Measurements from ENCODE around the gene MOB3B.

MOB3B gene

DNA sequence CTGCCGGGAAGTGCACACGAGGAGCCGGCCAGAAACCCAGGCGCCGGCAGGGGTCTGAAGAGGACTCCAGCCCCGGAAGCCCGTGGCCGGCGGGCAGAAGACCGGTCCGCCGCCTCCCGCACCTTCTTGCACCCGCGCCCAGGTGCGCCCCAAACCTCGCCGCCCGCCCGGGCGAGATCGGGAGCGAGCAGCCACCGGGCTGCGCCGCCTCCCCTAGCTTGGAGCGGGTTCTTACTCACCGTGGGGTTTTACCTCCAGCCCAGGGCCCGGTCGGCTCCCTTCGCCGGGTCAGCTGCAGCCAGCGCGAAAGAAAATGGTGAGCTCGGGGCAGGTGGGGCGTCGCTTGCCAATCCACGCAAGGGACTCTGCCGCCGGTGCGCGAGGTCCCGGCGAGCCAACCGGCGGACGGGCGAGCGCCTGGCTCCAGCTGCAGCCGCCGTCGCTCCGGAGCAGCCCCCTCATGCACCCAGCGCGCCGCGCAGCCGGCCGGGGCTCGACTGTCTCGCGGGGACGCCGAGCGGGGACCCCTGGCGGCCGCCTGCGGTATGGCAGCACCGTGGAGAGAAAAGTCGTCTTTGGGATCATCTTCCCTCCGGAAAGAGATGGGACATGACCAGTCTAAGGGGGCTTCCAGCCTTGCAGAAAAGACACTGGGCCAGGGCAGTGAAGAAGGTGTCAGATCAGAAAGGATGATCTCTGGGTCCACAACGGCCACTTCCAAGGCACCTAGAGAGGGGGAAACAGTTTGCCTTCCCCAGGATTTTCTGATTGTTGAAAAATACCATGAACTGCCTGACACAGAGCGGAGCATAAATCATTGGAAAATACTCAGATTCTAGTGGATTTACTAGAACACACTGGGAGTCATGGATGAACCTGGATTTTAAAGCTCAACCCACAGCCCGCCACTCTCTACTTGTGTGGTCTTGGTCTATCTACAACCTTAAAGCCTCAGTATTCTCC lies at the start of gene MOB3B:
Gene MOB3B (minus strand): TSS at position 499 of the 963 bp plus-strand sequence. CDS start 74,264 bp downstream, outside the sequence.
- WGBS (ENCODE audit: insufficient coverage, insufficient read length) = no CpG with 5 or more reads among the region's 74 CpGs
- Histone ChIP-seq H3K36me3 (ENCODE audit: control insufficient read depth, insufficient read depth, low read length) (no peaks in the 10 kb centered on the region), H3K9me3 (ENCODE audit: control insufficient read depth, insufficient read depth, low read length) (no peaks in the 10 kb centered on the region), H3K27me3 (ENCODE audit: control insufficient read depth, insufficient read depth, low read length) (no peaks in the 10 kb centered on the region), H3K27ac (ENCODE audit: low read length) (no peak within 1 kb of the TSS), H3K4me3 (ENCODE audit: low read length) (peak within 1 kb of the TSS; percentile 86), H3K4me1 (ENCODE audit: control insufficient read depth, insufficient read depth, low read length) (peaks cover 1% of the 10 kb centered on the region; the same call in 1 of the 2 replicates)
- DNase-seq (ENCODE audit: low read depth, low spot score) = no peak

DNA sequence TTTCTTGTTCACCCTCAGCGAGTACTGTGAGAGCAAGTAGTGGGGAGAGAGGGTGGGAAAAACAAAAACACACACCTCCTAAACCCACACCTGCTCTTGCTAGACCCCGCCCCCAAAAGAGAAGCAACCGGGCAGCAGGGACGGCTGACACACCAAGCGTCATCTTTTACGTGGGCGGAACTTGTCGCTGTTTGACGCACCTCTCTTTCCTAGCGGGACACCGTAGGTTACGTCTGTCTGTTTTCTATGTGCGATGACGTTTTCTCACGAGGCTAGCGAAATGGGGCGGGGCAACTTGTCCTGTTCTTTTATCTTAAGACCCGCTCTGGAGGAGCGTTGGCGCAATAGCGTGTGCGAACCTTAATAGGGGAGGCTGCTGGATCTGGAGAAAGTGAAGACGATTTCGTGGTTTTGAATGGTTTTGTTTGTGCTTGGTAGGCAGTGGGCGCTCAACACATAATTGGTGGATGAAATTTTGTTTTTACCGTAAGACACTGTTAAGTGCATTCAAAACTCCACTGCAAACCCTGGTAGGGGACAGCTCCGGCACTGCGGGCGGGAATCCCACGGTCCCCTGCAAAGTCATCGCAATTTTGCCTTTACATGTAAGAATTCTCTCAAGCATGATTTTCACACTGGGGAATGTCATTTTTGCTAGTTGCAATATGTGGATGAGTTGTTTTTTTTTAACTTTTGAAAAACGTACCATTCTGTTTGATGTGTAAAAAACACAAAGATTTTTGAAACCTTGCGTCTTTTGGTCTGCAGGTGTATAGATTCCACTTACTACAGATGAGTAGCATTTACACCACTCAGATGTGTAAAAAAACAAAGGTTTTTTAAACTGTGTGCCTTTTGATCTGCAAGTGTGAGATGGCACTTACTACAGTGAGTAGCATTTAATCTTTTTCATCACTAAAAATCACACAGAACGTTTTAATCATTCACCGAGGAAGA lies 44.3 kb upstream of the MOB3B start:
- WGBS (ENCODE audit: insufficient coverage, insufficient read length) = no CpG with 5 or more reads among the region's 35 CpGs

DNA sequence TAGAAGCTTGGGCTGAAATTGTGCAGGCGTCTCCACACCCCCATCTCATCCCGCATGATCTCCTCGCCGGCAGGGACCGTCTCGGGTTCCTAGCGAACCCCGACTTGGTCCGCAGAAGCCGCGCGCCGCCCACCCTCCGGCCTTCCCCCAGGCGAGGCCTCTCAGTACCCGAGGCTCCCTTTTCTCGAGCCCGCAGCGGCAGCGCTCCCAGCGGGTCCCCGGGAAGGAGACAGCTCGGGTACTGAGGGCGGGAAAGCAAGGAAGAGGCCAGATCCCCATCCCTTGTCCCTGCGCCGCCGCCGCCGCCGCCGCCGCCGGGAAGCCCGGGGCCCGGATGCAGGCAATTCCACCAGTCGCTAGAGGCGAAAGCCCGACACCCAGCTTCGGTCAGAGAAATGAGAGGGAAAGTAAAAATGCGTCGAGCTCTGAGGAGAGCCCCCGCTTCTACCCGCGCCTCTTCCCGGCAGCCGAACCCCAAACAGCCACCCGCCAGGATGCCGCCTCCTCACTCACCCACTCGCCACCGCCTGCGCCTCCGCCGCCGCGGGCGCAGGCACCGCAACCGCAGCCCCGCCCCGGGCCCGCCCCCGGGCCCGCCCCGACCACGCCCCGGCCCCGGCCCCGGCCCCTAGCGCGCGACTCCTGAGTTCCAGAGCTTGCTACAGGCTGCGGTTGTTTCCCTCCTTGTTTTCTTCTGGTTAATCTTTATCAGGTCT lies 43.5 kb upstream of the MOB3B start, which contains the start of gene C9orf72:
Gene C9orf72 (minus strand): TSS at position 564 of the 716 bp plus-strand sequence. CDS start 6,361 bp downstream, outside the sequence.
- DNase-seq (ENCODE audit: low read depth, low spot score) = no peak
- no peaks in the 10 kb centered on the region for H3K27me3 ChIP-seq (ENCODE audit: control insufficient read depth, insufficient read depth, low read length)
- H3K36me3 ChIP-seq (ENCODE audit: control insufficient read depth, insufficient read depth, low read length) = no peaks in the 10 kb centered on the region
- peak within 1 kb of the TSS; percentile 74; the same call in 1 of the 2 replicates for H3K4me3 ChIP-seq (ENCODE audit: low read length)
- H3K27ac ChIP-seq (ENCODE audit: low read length) = no peak within 1 kb of the TSS
- H3K4me1 ChIP-seq (ENCODE audit: control insufficient read depth, insufficient read depth, low read length) = no peaks in the 10 kb centered on the region; the same call in 1 of the 2 replicates
- no CpG with 5 or more reads among the region's 72 CpGs for WGBS (ENCODE audit: insufficient coverage, insufficient read length)
- H3K9me3 ChIP-seq (ENCODE audit: control insufficient read depth, insufficient read depth, low read length) = no peaks in the 10 kb centered on the region; the same call in 1 of the 2 replicates

More for the DNA sequence above, 44.3 kb upstream of the MOB3B start:
- Histone ChIP-seq H3K36me3 (ENCODE audit: control insufficient read depth, insufficient read depth, low read length) (no peaks in the 10 kb centered on the region), H3K9me3 (ENCODE audit: control insufficient read depth, insufficient read depth, low read length) (no peaks in the 10 kb centered on the region; the same call in 1 of the 2 replicates), H3K27me3 (ENCODE audit: control insufficient read depth, insufficient read depth, low read length) (no peaks in the 10 kb centered on the region), H3K4me1 (ENCODE audit: control insufficient read depth, insufficient read depth, low read length) (no peaks in the 10 kb centered on the region; the same call in 1 of the 2 replicates), H3K4me3 (ENCODE audit: low read length) (peak overlapping the region; percentile 74; the same call in 1 of the 2 replicates), H3K27ac (ENCODE audit: low read length) (no peak overlapping the region)
- peak; percentile 98 for DNase-seq (ENCODE audit: low read depth, low spot score)

GRCh38 chr9:27572566-27572917 lies 42.9 kb upstream of the MOB3B start:
- Histone ChIP-seq H3K36me3 (ENCODE audit: control insufficient read depth, insufficient read depth, low read length) (no peaks in the 10 kb centered on the region), H3K9me3 (ENCODE audit: control insufficient read depth, insufficient read depth, low read length) (no peaks in the 10 kb centered on the region; the same call in 1 of the 2 replicates), H3K4me3 (ENCODE audit: low read length) (peak overlapping the region; percentile 60; the same call in 1 of the 2 replicates), H3K27me3 (ENCODE audit: control insufficient read depth, insufficient read depth, low read length) (no peaks in the 10 kb centered on the region), H3K4me1 (ENCODE audit: control insufficient read depth, insufficient read depth, low read length) (no peaks in the 10 kb centered on the region; the same call in 1 of the 2 replicates), H3K27ac (ENCODE audit: low read length) (no peak overlapping the region)
- WGBS (ENCODE audit: insufficient coverage, insufficient read length) = no CpG with 5 or more reads among the region's 6 CpGs
- DNase-seq (ENCODE audit: low read depth, low spot score) = no peak

GRCh38 chr9:27572061-27572460 lies 42.4 kb upstream of the MOB3B start:
- H3K4me3 ChIP-seq (ENCODE audit: low read length) = no peak overlapping the region
- no CpG with 5 or more reads among the region's 3 CpGs for WGBS (ENCODE audit: insufficient coverage, insufficient read length)
- H3K36me3 ChIP-seq (ENCODE audit: control insufficient read depth, insufficient read depth, low read length) = no peaks in the 10 kb centered on the region
- H3K27ac ChIP-seq (ENCODE audit: low read length) = no peak overlapping the region
- H3K4me1 ChIP-seq (ENCODE audit: control insufficient read depth, insufficient read depth, low read length) = no peaks in the 10 kb centered on the region; the same call in 1 of the 2 replicates
- DNase-seq (ENCODE audit: low read depth, low spot score) = no peak
- H3K27me3 ChIP-seq (ENCODE audit: control insufficient read depth, insufficient read depth, low read length) = no peaks in the 10 kb centered on the region
- no peaks in the 10 kb centered on the region; the same call in 1 of the 2 replicates for H3K9me3 ChIP-seq (ENCODE audit: control insufficient read depth, insufficient read depth, low read length)

GRCh38 chr9:27571011-27571410 lies 41.4 kb upstream of the MOB3B start:
- H3K4me1 ChIP-seq (ENCODE audit: control insufficient read depth, insufficient read depth, low read length) = no peaks in the 10 kb centered on the region; the same call in 1 of the 2 replicates
- no CpG with 5 or more reads among the region's 4 CpGs for WGBS (ENCODE audit: insufficient coverage, insufficient read length)
- no peak overlapping the region for H3K27ac ChIP-seq (ENCODE audit: low read length)
- H3K27me3 ChIP-seq (ENCODE audit: control insufficient read depth, insufficient read depth, low read length) = no peaks in the 10 kb centered on the region
- no peak for DNase-seq (ENCODE audit: low read depth, low spot score)
- no peaks in the 10 kb centered on the region; the same call in 1 of the 2 replicates for H3K36me3 ChIP-seq (ENCODE audit: control insufficient read depth, insufficient read depth, low read length)
- H3K9me3 ChIP-seq (ENCODE audit: control insufficient read depth, insufficient read depth, low read length) = no peaks in the 10 kb centered on the region
- H3K4me3 ChIP-seq (ENCODE audit: low read length) = no peak overlapping the region

DNA sequence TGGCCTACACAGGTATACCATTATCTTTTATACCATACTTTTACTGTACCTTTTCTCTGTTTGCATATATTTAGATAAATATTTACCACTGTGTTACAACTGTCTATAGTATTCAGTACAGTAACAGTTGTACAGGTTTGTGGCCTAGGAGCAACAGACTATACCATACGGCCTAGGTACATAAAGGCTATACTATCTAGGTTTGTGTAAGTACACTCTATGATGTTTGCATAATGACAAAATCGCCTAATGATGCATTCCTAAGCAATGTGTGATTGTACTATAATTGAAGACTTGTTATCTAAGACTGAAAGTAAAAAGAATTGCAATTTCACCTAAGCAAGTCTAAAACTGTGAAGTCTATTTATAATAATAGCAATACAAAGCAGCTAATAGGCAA lies 39.8 kb upstream of the MOB3B start:
- Histone ChIP-seq H3K4me3 (ENCODE audit: low read length) (no peak overlapping the region), H3K27me3 (ENCODE audit: control insufficient read depth, insufficient read depth, low read length) (no peaks in the 10 kb centered on the region), H3K27ac (ENCODE audit: low read length) (no peak overlapping the region), H3K9me3 (ENCODE audit: control insufficient read depth, insufficient read depth, low read length) (no peaks in the 10 kb centered on the region), H3K4me1 (ENCODE audit: control insufficient read depth, insufficient read depth, low read length) (no peaks in the 10 kb centered on the region; the same call in 1 of the 2 replicates), H3K36me3 (ENCODE audit: control insufficient read depth, insufficient read depth, low read length) (no peaks in the 10 kb centered on the region; the same call in 1 of the 2 replicates)
- WGBS (ENCODE audit: insufficient coverage, insufficient read length) = no CpG with 5 or more reads among the region's 2 CpGs
- DNase-seq (ENCODE audit: low read depth, low spot score) = no peak

- Histone ChIP-seq H3K36me3 (ENCODE audit: control insufficient read depth, insufficient read depth, low read length) (no peaks in the 10 kb centered on the region; the same call in 1 of the 2 replicates), H3K27me3 (ENCODE audit: control insufficient read depth, insufficient read depth, low read length) (no peaks in the 10 kb centered on the region), H3K4me3 (ENCODE audit: low read length) (no peak overlapping the region), H3K27ac (ENCODE audit: low read length) (no peak overlapping the region), H3K9me3 (ENCODE audit: control insufficient read depth, insufficient read depth, low read length) (no peaks in the 10 kb centered on the region), H3K4me1 (ENCODE audit: control insufficient read depth, insufficient read depth, low read length) (no peaks in the 10 kb centered on the region)
- WGBS (ENCODE audit: insufficient coverage, insufficient read length) = no CpG with 5 or more reads among the region's 1 CpG
- DNase-seq (ENCODE audit: low read depth, low spot score) = no peak
Measured at GRCh38 chr9:27566118-27566517, 36.5 kb upstream of the MOB3B start.

- Histone ChIP-seq H3K27ac (ENCODE audit: low read length) (no peak overlapping the region), H3K4me3 (ENCODE audit: low read length) (no peak overlapping the region), H3K9me3 (ENCODE audit: control insufficient read depth, insufficient read depth, low read length) (no peaks in the 10 kb centered on the region), H3K27me3 (ENCODE audit: control insufficient read depth, insufficient read depth, low read length) (no peaks in the 10 kb centered on the region), H3K36me3 (ENCODE audit: control insufficient read depth, insufficient read depth, low read length) (no peaks in the 10 kb centered on the region; the same call in 1 of the 2 replicates), H3K4me1 (ENCODE audit: control insufficient read depth, insufficient read depth, low read length) (no peaks in the 10 kb centered on the region)
- DNase-seq (ENCODE audit: low read depth, low spot score) = no peak
Measured at GRCh38 chr9:27565696-27566095, 36.1 kb upstream of the MOB3B start.

Data from iPS DF 6.9 (cell line).